OCI-LY7 (cell line): ENCODE data around the gene ADH7.

ENCODE experiments used
- CTCF ChIP-seq: fragments of 200-600 bp; sonication (generic); conservative IDR thresholded peaks from 2 replicates; pipeline ENCODE4 v1.5.1; 2014; ENCODE audit warnings: mild to moderate bottlenecking, antibody characterized with exemption, low read length, moderate library complexity, mixed read lengths
- EZH2phosphoT487 ChIP-seq: fragments of 200-600 bp; sonication (generic); IDR thresholded peaks from 2 replicates; pipeline ENCODE4 v1.6.1; 2018; ENCODE audit warnings: low read depth, borderline replicate concordance, mild to moderate bottlenecking, mixed run types, antibody characterized with exemption, low read length, moderate library complexity, mixed read lengths

- TF ChIP-seq EZH2phosphoT487: no peak
- no peak for TF ChIP-seq CTCF
These were observed 51.2 kb downstream of the ADH7 start for GRCh38 chr4:99383833-99384392.
